OCI-LY3 (cell line): ENCODE results near the gene CNMD.

Experiments used
- H2AFZ ChIP-seq: fragments of 200-600, 300-600 bp; shearing (Covaris generic); 2 replicates; pipeline ENCODE4 v1.6.0; 2014; ENCODE audit warnings: antibody characterized with exemption, low read depth, low read length
- H3K27ac ChIP-seq: fragments of 200-600, 300-600 bp; sonication (generic); 2 replicates; pipeline ENCODE4 v1.5.1; 2014; ENCODE audit warnings: mild to moderate bottlenecking, low read length, moderate library complexity, mixed read lengths
- H3K27me3 ChIP-seq: fragments of 200-600, 300-600 bp; sonication (generic); 2 replicates; pipeline ENCODE4 v1.6.1; 2014; ENCODE audit warnings: low read depth, low read length, mixed read lengths
- H3K36me3 ChIP-seq: fragments of 200-600, 300-600 bp; sonication (generic); replicated peaks from 2 replicates; pipeline ENCODE3; 2014; ENCODE audit warnings: low read depth, low read length, mixed read lengths
- H3K4me1 ChIP-seq: fragments of 300-600, 200-600 bp; sonication (generic); 2 replicates; pipeline ENCODE4 v1.6.1; 2014; ENCODE audit warnings: low read length, mixed read lengths
- H3K4me2 ChIP-seq: fragments of 200-600, 300-600 bp; sonication (generic); 2 replicates; pipeline ENCODE4 v1.6.1; 2014; ENCODE audit warnings: low read length, mixed read lengths
- H3K4me3 ChIP-seq: fragments of 300-600, 200-600 bp; sonication (generic); 2 replicates; pipeline ENCODE4 v1.5.1; 2014; ENCODE audit warnings: antibody characterized with exemption, mild to moderate bottlenecking, low read length, moderate library complexity
- H3K79me2 ChIP-seq: fragments of 300-600, 200-600 bp; shearing (Covaris generic); 2 replicates; pipeline ENCODE4 v1.6.1; 2014; ENCODE audit warnings: mild to moderate bottlenecking, low read length, mixed read lengths
- H3K9ac ChIP-seq: fragments of 300-600, 200-600 bp; shearing (Covaris generic); 2 replicates; pipeline ENCODE4 v1.6.0; 2014; ENCODE audit warnings: mild to moderate bottlenecking, low read length, moderate library complexity
- H3K9me3 ChIP-seq: fragments of 200-600, 300-600 bp; shearing (Covaris generic); 2 replicates; pipeline ENCODE4 v1.6.1; 2014; ENCODE audit warnings: low read length, mixed read lengths; ENCODE audit not compliant: insufficient read depth
- H4K20me1 ChIP-seq: fragments of 200-600, 300-600 bp; sonication (generic); 2 replicates; pipeline ENCODE4 v1.6.1; 2016; ENCODE audit warnings: low read length, mixed read lengths; ENCODE audit not compliant: insufficient read depth
- EZH2phosphoT487 ChIP-seq: fragments of 200-600 bp; shearing (Covaris generic); IDR thresholded peaks from 2 replicates; pipeline ENCODE4 v1.6.1; 2018; ENCODE audit warnings: antibody characterized with exemption, mixed run types, low read depth
- TF ChIP-seq, protein P1 (sequence below): fragments of 200-600, 300-600 bp; sonication (generic); IDR thresholded peaks from 2 replicates; pipeline ENCODE4 v1.5.1; 2014; ENCODE audit warnings: antibody characterized with exemption, low read length, low read depth

CNMD gene

DNA sequence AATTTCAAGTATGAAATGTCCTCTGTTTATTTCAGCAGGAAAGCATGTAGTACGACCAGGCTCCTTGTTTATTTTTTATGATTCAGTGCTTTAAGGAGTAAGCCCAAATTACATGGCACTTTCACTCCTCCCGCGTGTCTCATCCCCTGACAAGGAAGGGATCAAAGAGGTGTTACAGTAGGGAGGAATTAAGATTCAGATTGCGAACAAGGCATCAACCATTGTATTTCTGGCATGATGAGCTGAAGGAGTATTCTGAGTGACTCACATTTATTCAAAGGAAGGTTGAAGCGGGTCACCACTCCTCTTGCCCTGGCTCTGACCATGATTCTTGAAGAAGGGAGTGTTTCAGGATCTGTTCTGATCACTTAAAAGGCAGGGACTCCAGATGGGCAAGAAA is 46.1 kb upstream of the CNMD start:
- H3K4me1 ChIP-seq: no peaks in the 10 kb centered on the region
- H3K36me3 ChIP-seq: no peaks in the 10 kb centered on the region
- H3K9ac ChIP-seq: no peak overlapping the region
- no peak overlapping the region for H2AFZ ChIP-seq
- TF ChIP-seq, protein P1, sequence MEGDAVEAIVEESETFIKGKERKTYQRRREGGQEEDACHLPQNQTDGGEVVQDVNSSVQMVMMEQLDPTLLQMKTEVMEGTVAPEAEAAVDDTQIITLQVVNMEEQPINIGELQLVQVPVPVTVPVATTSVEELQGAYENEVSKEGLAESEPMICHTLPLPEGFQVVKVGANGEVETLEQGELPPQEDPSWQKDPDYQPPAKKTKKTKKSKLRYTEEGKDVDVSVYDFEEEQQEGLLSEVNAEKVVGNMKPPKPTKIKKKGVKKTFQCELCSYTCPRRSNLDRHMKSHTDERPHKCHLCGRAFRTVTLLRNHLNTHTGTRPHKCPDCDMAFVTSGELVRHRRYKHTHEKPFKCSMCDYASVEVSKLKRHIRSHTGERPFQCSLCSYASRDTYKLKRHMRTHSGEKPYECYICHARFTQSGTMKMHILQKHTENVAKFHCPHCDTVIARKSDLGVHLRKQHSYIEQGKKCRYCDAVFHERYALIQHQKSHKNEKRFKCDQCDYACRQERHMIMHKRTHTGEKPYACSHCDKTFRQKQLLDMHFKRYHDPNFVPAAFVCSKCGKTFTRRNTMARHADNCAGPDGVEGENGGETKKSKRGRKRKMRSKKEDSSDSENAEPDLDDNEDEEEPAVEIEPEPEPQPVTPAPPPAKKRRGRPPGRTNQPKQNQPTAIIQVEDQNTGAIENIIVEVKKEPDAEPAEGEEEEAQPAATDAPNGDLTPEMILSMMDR: no peak
- TF ChIP-seq EZH2phosphoT487: no peak
- H3K79me2 ChIP-seq: no peaks in the 10 kb centered on the region
- no peaks in the 10 kb centered on the region for H4K20me1 ChIP-seq
- H3K4me2 ChIP-seq: no peak overlapping the region
- no peak overlapping the region for H3K4me3 ChIP-seq
- H3K27me3 ChIP-seq: peaks cover 7% of the 10 kb centered on the region; the same call in 1 of the 2 replicates
- no peak overlapping the region for H3K27ac ChIP-seq
- H3K9me3 ChIP-seq: no peaks in the 10 kb centered on the region

DNA sequence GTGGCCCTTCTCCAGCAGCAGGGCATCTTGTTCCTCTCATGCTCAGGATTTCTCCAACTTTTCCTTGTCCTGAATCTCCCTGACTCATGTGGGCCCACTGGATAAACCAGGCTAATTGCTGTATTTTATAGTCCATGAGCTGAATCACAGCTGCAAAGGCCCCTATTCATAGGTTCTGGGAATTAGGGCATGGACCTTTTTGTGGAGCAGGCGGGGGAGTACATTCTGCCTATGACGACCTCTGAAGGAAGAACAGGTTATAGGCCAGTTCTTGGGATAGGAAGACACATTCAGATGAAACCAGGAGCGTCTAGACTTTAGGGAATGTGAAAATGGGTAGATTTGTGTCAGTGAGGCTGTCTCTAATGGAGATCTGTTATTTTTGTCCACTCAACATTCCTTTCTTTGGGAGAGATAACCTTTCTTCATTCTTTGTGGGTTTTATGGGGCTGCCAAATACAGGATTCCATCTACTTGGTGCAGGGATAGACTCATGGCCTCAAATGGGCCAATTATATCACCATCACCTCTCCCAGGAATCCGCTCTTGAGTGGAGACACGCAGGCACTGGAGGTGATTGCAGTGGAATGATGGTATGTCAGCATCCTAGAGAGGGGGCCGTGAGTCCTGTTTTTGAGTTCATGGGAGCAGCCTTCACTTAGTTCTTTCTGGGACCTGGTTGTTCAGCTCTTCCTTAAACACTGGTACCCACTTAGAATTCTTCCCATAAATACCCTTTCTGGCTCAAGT is 45.1 kb upstream of the CNMD start:
- H3K27ac ChIP-seq: no peak overlapping the region
- no peaks in the 10 kb centered on the region for H3K79me2 ChIP-seq
- TF ChIP-seq, protein P1: no peak
- TF ChIP-seq EZH2phosphoT487: no peak
- no peaks in the 10 kb centered on the region for H4K20me1 ChIP-seq
- H3K36me3 ChIP-seq: no peaks in the 10 kb centered on the region
- H3K4me2 ChIP-seq: no peak overlapping the region
- H3K4me1 ChIP-seq: no peaks in the 10 kb centered on the region
- H3K27me3 ChIP-seq: peaks cover 7% of the 10 kb centered on the region; the same call in 1 of the 2 replicates
- no peaks in the 10 kb centered on the region for H3K9me3 ChIP-seq
- no peak overlapping the region for H3K9ac ChIP-seq
- H2AFZ ChIP-seq: no peak overlapping the region
- H3K4me3 ChIP-seq: no peak overlapping the region

- no peaks in the 10 kb centered on the region for H3K4me1 ChIP-seq
- H3K36me3 ChIP-seq: no peaks in the 10 kb centered on the region
- H4K20me1 ChIP-seq: no peaks in the 10 kb centered on the region
- no peaks in the 10 kb centered on the region for H3K79me2 ChIP-seq
- no peak overlapping the region for H3K9ac ChIP-seq
- H3K4me3 ChIP-seq: no peak overlapping the region
- H3K4me2 ChIP-seq: no peak overlapping the region
- no peak overlapping the region for H3K27ac ChIP-seq
- no peak overlapping the region for H2AFZ ChIP-seq
- peaks cover 7% of the 10 kb centered on the region; the same call in 1 of the 2 replicates for H3K27me3 ChIP-seq
- H3K9me3 ChIP-seq: no peaks in the 10 kb centered on the region
- TF ChIP-seq EZH2phosphoT487: no peak
- TF ChIP-seq, protein P1: no peak
Measured at GRCh38 chr13:52783943-52784342, 44.3 kb upstream of the CNMD start.

DNA sequence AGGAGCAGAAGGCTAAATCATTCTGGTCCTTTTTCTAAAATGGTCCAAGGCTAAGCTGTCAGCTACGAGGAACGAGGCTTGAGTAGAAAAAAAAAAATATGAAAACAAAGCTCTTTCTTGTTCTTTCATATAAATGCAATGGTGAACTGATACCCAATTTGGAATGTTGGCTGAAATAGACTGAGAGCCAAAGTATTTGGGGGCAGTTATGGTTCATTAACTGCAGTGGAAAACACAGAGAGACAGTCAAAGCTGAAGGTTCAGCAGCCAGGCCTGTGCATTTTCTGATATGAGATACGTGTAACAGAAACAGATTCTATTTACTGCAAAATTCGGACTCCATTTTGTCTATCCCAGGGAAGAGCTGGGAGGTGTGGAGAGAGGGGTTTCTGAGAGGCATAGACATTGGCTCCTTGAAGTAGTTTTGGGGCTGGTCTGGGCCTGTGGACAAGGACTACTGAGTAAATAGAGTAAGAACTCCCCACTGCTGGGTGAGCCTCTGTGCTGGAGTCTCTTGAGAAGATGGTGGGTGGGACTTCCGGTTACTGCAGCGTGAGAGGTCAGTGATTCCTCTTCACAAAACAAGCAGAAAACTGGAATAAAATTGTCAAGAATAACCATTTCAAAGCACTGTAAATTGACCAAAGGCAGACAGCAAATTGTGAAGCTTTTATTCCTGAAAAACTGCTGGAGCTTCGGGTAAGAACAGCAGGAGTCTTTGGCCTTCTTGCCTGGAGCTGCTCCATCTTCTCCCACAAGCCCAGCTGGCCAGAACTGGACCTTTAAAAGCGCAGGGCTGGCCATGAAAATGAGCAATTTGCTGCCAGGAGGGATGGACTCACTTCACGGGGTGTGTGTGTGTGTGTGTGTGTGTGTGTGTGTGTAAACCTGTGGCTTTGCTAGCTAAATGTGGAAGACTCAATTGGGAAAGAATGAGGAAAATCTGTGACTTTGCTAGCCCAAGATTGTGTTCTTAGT is 43.1 kb upstream of the CNMD start:
- H2AFZ ChIP-seq: no peak overlapping the region
- H4K20me1 ChIP-seq: no peaks in the 10 kb centered on the region

More for the DNA sequence above, 43.1 kb upstream of the CNMD start:
- H3K79me2 ChIP-seq: no peaks in the 10 kb centered on the region
- H3K27me3 ChIP-seq: peaks cover 3% of the 10 kb centered on the region; the same call in 1 of the 2 replicates
- no peak for TF ChIP-seq EZH2phosphoT487
- TF ChIP-seq, protein P1: no peak
- H3K9me3 ChIP-seq: no peaks in the 10 kb centered on the region
- H3K27ac ChIP-seq: no peak overlapping the region
- H3K9ac ChIP-seq: no peak overlapping the region
- H3K4me3 ChIP-seq: no peak overlapping the region
- no peak overlapping the region for H3K4me2 ChIP-seq
- no peaks in the 10 kb centered on the region for H3K4me1 ChIP-seq
- no peaks in the 10 kb centered on the region for H3K36me3 ChIP-seq
